Adrenal gland (tissue), 12 donors: ENCODE measurements around the gene NREP. TPM values are rescaled to one million over a fixed set of nuclear protein-coding genes. Genes with fewer than 3 reads are reported as not detected.
"Not testable (repeated sequence)": the region's sequence is repeated elsewhere in the genome, so short reads cannot be mapped to it uniquely, and the experiment has no call there.

Experiments used
- DNase-seq, 7 donors: peaks; one replicate each; pipeline ENCODE4 v3.0.0-alpha.2; 2019 to 2020
- H3K27ac ChIP-seq, 5 donors: fragments of 200-600 bp; sonication (generic) in 4 of 5; 1 replicate in 3 of 5; 2 replicates in 2 of 5; pipeline versions ENCODE4 v1.5.1 to v1.8.0; 2016 to 2020; ENCODE audit warnings: mild to moderate bottlenecking in 1 of 5
- H3K27me3 ChIP-seq: fragments of 200-600 bp; 2 replicates; pipeline ENCODE4 v1.8.0; 2021
- H3K36me3 ChIP-seq, 2 donors: fragments of 200-600 bp; replicated peaks in 1 of 2; 1 replicate in 1 of 2; 2 replicates in 1 of 2; pipeline versions ENCODE4 v1.5.1 to v1.8.0; 2018 to 2022
- H3K4me1 ChIP-seq, 2 donors: fragments of 200-600 bp; replicated peaks in 1 of 2; 1 replicate in 1 of 2; 2 replicates in 1 of 2; pipeline versions ENCODE4 v1.5.1 to v1.8.0; 2018 to 2021
- H3K4me3 ChIP-seq, 4 donors: fragments of 200-600 bp; sonication (generic) in 3 of 4; one replicate each; pipeline ENCODE4 v1.5.1; 2016 to 2018
- H3K9me3 ChIP-seq, 3 donors: fragments of 200-600 bp; sonication (generic) in 1 of 3; replicated peaks in 1 of 3; 1 replicate in 2 of 3; 2 replicates in 1 of 3; pipeline versions ENCODE4 v1.5.1 to v1.8.0; 2016 to 2021
- POLR2A ChIP-seq, 2 donors: fragments of 450-650 bp; IDR thresholded peaks; one replicate each; pipeline ENCODE4 v1.6.1; 2017; ENCODE audit warnings: antibody characterized with exemption in 2 of 2, mild to moderate bottlenecking in 2 of 2, moderate library complexity in 1 of 2
- WGBS, 4 donors: extraction: QIAGEN DNeasy Blood & Tissue Kit in 2 of 4; methylation state at CpG; one replicate each; pipeline versions ENCODE4 v1.1.5 to v1.1.7; 2013 to 2017; 5-methylcytosine and 5-hydroxymethylcytosine counted together
- intact Hi-C, 2 donors: fragments of 100-400 bp; cut with DNase I; formaldehyde crosslinking; loops; one replicate each; pipeline versions ENCODE4 v1.14.1 to v1.15.0; 2022 to 2023
- polyA plus RNA-seq, 3 donors: library from polyadenylated mRNA; stranded (reverse); fragments of 200-250 nt in 2 of 3; fragments of 350-450 nt in 1 of 3; fragmentation: Illumina TruSeq in 1 of 3; extraction: RNeasy Lipid Tissue Mini Kit (QIAGEN cat#74804) in 1 of 3; gene quantifications; one replicate each; pipeline ENCODE4 v1.2.3, GENCODE V29; 2013 to 2014
- total RNA-seq, 9 donors: library from RNA; depleted of rRNA in 4 of 9; stranded (reverse); fragments of >200 nt in 4 of 9; fragments of 120-200 nt in 1 of 9; fragmentation: NEBNext Ultra II Directional in 1 of 9; extraction: Animal tissue kit (Norgen Biotek cat#: 25700) in 1 of 9; gene quantifications; one replicate each; pipeline versions ENCODE4 v1.1.0 to v1.2.4, GENCODE V29; 2013 to 2023
- TF ChIP-seq, protein P1 (sequence below), 6 experiments: fragments of 450-650 bp in 4 of 6; fragments of 200-600 bp in 2 of 6; sonication (generic) in 1 of 6; IDR thresholded peaks; 1 replicate in 5 of 6; 2 replicates in 1 of 6; pipeline versions ENCODE4 v1.5.1 to v1.8.0; 2016 to 2021; ENCODE audit warnings: antibody characterized with exemption in 6 of 6, mild to moderate bottlenecking in 2 of 6, moderate library complexity in 1 of 6
- donor health status: healthy with polysubstance abuse.
- donor health status: Bipolar disorder and iron deficiency.
- donor health status: DM: yes; HTN: yes; CAD: no.
- donor health status: DM: no; HTN: no; CAD: no.
- donor health status: DM: no; HTN: no; CAD: no.
- donor health status: DM: yes; HTN: yes; CAD: no.

NREP gene
- total and polyA plus RNA-seq, 12 donors, result 11.4 to 247 (median 52.8) TPM

DNA sequence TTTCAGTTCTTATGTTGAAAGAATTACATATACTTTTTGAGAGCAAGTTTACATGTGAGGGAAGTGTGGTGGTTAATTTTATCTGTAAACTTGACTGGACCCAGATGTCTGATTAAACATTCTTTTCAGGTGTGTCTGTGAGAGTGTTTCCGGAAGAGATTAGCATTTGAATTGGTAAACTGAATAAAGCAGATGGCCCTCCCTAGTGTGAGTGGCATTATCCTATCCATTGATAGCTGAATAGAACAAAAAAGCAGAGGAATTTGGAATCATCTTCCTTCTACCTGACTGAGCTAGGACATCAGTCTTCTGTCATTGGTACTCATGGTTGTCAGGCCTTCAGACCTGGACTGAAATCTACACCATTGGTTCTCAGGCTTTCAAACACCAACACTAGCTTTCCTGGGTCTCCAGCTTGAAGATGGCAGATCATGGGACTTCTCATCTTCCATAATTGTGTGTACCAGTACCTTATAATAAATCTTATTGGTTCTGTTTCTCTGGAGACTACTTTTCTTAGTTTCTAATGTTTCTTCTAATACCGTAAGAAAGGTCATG lies 36.6 kb downstream of the NREP start:
- H3K36me3 ChIP-seq, result no peaks in the 10 kb centered on the region
- TF ChIP-seq, protein P1, sequence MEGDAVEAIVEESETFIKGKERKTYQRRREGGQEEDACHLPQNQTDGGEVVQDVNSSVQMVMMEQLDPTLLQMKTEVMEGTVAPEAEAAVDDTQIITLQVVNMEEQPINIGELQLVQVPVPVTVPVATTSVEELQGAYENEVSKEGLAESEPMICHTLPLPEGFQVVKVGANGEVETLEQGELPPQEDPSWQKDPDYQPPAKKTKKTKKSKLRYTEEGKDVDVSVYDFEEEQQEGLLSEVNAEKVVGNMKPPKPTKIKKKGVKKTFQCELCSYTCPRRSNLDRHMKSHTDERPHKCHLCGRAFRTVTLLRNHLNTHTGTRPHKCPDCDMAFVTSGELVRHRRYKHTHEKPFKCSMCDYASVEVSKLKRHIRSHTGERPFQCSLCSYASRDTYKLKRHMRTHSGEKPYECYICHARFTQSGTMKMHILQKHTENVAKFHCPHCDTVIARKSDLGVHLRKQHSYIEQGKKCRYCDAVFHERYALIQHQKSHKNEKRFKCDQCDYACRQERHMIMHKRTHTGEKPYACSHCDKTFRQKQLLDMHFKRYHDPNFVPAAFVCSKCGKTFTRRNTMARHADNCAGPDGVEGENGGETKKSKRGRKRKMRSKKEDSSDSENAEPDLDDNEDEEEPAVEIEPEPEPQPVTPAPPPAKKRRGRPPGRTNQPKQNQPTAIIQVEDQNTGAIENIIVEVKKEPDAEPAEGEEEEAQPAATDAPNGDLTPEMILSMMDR (IDR thresholded peaks at IDR 0.05), result no peak
- TF ChIP-seq POLR2A (IDR thresholded peaks at IDR 0.05), result no peak
- no peak overlapping the region for H3K27ac ChIP-seq
- H3K4me1 ChIP-seq, result no peaks in the 10 kb centered on the region
- 85 to 91% (median 89%) methylated on average over 2 of the region's 2 CpGs for WGBS, 4 donors
- H3K9me3 ChIP-seq, result no peaks in the 10 kb centered on the region
- no peaks in the 10 kb centered on the region for H3K27me3 ChIP-seq
- intact Hi-C loops, result no loop called here
- no peak for DNase-seq
- H3K4me3 ChIP-seq, result no peak overlapping the region

GRCh38 chr5:111719773-111720172 lies 37.2 kb downstream of the NREP start:
- Histone ChIP-seq H3K27ac (no peak overlapping the region), H3K27me3 (no peaks in the 10 kb centered on the region), H3K4me1 (no peaks in the 10 kb centered on the region), H3K36me3 (no peaks in the 10 kb centered on the region), H3K4me3 (no peak overlapping the region), H3K9me3 (no peaks in the 10 kb centered on the region)
- DNase-seq, result peak in 3 of 7 donors; percentile 28 to 49 (median 41)
- intact Hi-C loops, result no loop called here
- TF ChIP-seq POLR2A (IDR thresholded peaks at IDR 0.05), result no peak
- TF ChIP-seq, protein P1 (IDR thresholded peaks at IDR 0.05), result no peak

DNA sequence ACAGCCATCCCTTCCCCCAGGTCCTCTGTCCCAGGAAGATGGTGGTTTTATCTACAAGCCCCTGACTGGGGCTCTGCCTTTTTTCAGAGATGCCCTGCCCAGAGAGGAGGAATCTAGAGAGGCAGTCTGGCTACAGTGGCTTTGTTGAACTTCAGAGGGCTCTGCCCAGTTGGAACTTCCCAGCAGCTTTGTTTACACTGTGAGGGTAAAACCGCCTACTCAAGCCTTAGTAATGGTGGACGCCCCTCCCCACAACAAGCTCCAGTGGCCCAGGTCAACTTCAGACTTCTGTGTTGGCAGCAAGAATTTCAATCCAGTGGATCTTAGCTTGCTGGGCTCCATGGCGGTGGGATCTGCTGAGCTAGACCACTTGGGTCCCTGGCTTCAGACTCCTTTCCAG lies 40.2 kb downstream of the NREP start:
- H3K4me3 ChIP-seq, H3K4me1 ChIP-seq, H3K27ac ChIP-seq, H3K9me3 ChIP-seq, H3K36me3 ChIP-seq, H3K27me3 ChIP-seq, DNase-seq, intact Hi-C loops: not testable (repeated sequence)
- WGBS, 4 donors, result 91 to 100% (median 96%) methylated on average over 1 to 3 of the region's 3 CpGs

- DNase-seq, result no peak
- no peak overlapping the region for H3K4me3 ChIP-seq
- TF ChIP-seq, protein P1 (IDR thresholded peaks at IDR 0.05), result no peak
- no peak for TF ChIP-seq POLR2A (IDR thresholded peaks at IDR 0.05)
- H3K4me1 ChIP-seq, result peaks cover 10 to 11% of the 10 kb centered on the region in 2 donors
- intact Hi-C loops, result no loop called here
- no peak overlapping the region for H3K27ac ChIP-seq
- 80 to 90% (median 88%) methylated on average over 1 of the region's 1 CpG for WGBS, 4 donors
- H3K27me3 ChIP-seq, result no peaks in the 10 kb centered on the region
- no peaks in the 10 kb centered on the region for H3K36me3 ChIP-seq
- H3K9me3 ChIP-seq, result no peaks in the 10 kb centered on the region
Measured at GRCh38 chr5:111707630-111708164, 49.3 kb downstream of the NREP start.

DNA sequence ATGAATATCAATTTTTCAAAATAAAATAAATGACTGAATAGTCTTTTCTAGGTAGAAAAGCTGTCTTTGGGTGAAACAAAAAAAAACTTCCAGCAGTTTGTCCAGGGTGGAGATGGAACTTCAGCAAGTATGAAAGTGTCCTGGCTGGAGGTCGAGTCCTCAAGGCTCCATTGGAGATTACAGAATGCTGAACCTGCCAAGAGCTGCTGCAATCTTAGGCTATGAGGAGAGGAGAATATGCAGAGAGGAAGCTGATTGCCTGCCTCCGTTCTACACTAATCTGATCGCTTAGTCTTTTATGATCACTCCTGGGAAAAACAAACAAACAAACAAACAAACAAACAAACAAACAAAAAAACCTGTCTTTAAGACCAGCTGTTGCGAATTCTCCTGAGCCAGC lies 50.6 kb downstream of the NREP start:
- H3K36me3 ChIP-seq, result no peaks in the 10 kb centered on the region
- peak in 5 of 7 donors; percentile 21 to 67 (median 54) for DNase-seq
- TF ChIP-seq POLR2A (IDR thresholded peaks at IDR 0.05), result no peak
- TF ChIP-seq, protein P1 (IDR thresholded peaks at IDR 0.05), result no peak
- H3K4me3 ChIP-seq, result no peak overlapping the region
- no peaks in the 10 kb centered on the region for H3K27me3 ChIP-seq
- no peaks in the 10 kb centered on the region for H3K9me3 ChIP-seq
- intact Hi-C loops, result no loop called here
- no peak overlapping the region for H3K27ac ChIP-seq
- 28 to 43% (median 36%) methylated on average over 4 of the region's 4 CpGs for WGBS, 4 donors
- peaks cover 10 to 11% of the 10 kb centered on the region in 2 donors for H3K4me1 ChIP-seq
